ENCODE results near the gene NBPF6. TPM values are rescaled to one million over a fixed set of nuclear protein-coding genes. Genes with fewer than 3 reads are reported as not detected.

NBPF6 gene
- total and polyA plus RNA-seq, 2 experiments from 2014 or later = not detected

- TF ChIP-seq ZNF462 (CRISPR knock-in tag; IDR thresholded peaks at IDR 0.05) (no peak), EZH2 (IDR thresholded peaks at IDR 0.05; ENCODE audit: low read depth, unreplicated experiment) (no peak), CTCF (conservative IDR thresholded peaks at IDR 0.05; ENCODE audit: low read depth in 2 of 2) (no peak), EZH2phosphoT487 (IDR thresholded peaks at IDR 0.05; ENCODE audit: unreplicated experiment) (no peak), JUNB (IDR thresholded peaks at IDR 0.05; ENCODE audit: unreplicated experiment) (no peak), ZNF114 (CRISPR knock-in tag; IDR thresholded peaks at IDR 0.05) (no peak), POLR2AphosphoS5 (IDR thresholded peaks at IDR 0.05; ENCODE audit: low read depth) (no peak), CREB1 (CRISPR knock-in tag; IDR thresholded peaks at IDR 0.05; ENCODE audit: low read depth) (no peak), ZNF331 (CRISPR knock-in tag; IDR thresholded peaks at IDR 0.05; ENCODE audit: low read depth) (no peak), NANOG (IDR thresholded peaks at IDR 0.05; ENCODE audit: borderline replicate concordance) (no peak), ETS1 (IDR thresholded peaks at IDR 0.05) (no peak)
Observed at GRCh38 chr1:108478429-108479015, 28.4 kb downstream of the NBPF6 start (continued).

Data from GM23338 (cell line).